GF-D8 (cell line): ENCODE measurements around the gene ARHGEF25.
"Not testable (repeated sequence)": the region's sequence is repeated elsewhere in the genome, so short reads cannot be mapped to it uniquely, and the experiment has no call there.

Experiments used
- DNase-seq: peaks from one replicate; lab custom pipeline; 2025; lab: John Stamatoyannopoulos, UW

The ARHGEF25 gene

GRCh38 chr12:57609781-57610553, 1.3 kb upstream of the ARHGEF25 start:
- no peak for DNase-seq

- no peak for DNase-seq
These were observed 604 bp upstream of the ARHGEF25 start for GRCh38 chr12:57610554-57611107.

GRCh38 chr12:57611827-57612710, 834 bp downstream of the ARHGEF25 start:
- no peak for DNase-seq

- DNase-seq, result no peak
These were observed 1.6 kb downstream of the ARHGEF25 start for GRCh38 chr12:57612711-57613426.

- no peak for DNase-seq
These were observed 2.3 kb downstream of the ARHGEF25 start for GRCh38 chr12:57613427-57614109.

- no peak for DNase-seq
These were observed 3.1 kb downstream of the ARHGEF25 start for GRCh38 chr12:57614178-57614947.

GRCh38 chr12:57614948-57615500, 3.8 kb downstream of the ARHGEF25 start:
- no peak for DNase-seq

GRCh38 chr12:57615637-57616036, 4.4 kb downstream of the ARHGEF25 start:
- no peak for DNase-seq

- no peak for DNase-seq
These were observed 5.3 kb downstream of the ARHGEF25 start for GRCh38 chr12:57616383-57617101.

GRCh38 chr12:57617942-57618341, 6.7 kb downstream of the ARHGEF25 start:
- no peak for DNase-seq

GRCh38 chr12:57618431-57618830, 7.2 kb downstream of the ARHGEF25 start:
- DNase-seq, result not testable (repeated sequence)

- no peak for DNase-seq
These were observed 7.8 kb downstream of the ARHGEF25 start for GRCh38 chr12:57618966-57619433.

GRCh38 chr12:57619434-57620244, 8.4 kb downstream of the ARHGEF25 start:
- DNase-seq, result no peak

GRCh38 chr12:57620245-57620935, 9.2 kb downstream of the ARHGEF25 start:
- no peak for DNase-seq

- DNase-seq, result peak; percentile 1
These were observed 9.8 kb downstream of the ARHGEF25 start for GRCh38 chr12:57620936-57621496.

- peak; percentile 2 for DNase-seq
These were observed 10.5 kb downstream of the ARHGEF25 start for GRCh38 chr12:57621497-57622292.
